HG03039 (cell line): ENCODE results near the gene SLC25A21.

Experiments used
- ATAC-seq: cut with Tn5 transposase; IDR thresholded peaks from one replicate; pipeline ENCODE4 v1.9.1; 2021; ENCODE audit warnings: mild to moderate bottlenecking, moderate library complexity; ENCODE audit not compliant: unreplicated experiment

SLC25A21 gene

DNA sequence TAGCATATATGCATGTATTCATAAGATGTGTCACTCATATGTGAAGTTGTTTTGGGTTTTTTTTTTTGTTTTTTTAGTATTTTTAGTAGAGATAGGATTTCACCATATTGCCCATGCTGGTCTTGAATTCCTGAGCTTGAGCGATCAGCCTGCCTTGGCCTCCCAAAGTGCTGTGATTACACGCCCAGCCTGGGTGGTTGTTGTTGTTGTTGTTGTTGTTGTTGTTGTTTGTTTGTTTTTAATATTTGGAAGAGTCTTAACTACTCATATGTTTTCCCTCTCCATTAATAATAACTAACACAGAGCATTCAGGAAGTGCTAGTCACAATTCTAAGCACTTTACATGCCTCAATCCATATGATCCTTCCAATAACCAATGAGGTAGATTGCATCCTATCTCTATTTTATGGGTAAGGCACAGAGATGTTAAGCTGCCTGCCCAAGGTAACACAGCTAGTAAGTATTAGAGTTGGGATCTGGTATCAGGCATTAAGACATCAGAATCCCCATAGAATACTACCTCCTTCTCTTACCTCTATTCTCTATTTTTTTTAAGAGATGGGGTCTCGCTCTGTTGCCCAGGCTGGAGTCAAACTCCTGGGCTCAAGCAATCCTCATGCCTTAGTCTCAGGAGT, 27.6 kb downstream of the SLC25A21 start:
- ATAC-seq, result no peak

DNA sequence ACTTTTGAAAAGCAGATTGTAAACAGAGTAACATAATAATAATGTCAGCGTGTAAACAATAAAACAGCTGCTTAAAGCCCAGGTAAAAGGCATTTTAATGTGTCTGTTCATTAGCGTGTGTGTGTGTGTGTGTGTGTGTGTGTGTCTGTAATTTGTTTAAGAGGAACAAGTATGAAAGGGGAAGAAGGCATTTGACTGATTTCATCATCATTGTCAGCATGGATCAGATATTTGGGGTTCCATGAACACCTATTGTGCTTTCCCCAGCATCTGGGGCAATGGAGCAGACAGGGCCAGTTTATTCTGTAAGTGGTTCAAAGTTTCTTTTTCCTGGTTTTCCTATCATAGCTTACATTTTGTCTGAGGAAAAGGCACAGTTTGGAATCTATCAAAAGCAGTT, 28.9 kb downstream of the SLC25A21 start:
- no peak for ATAC-seq

DNA sequence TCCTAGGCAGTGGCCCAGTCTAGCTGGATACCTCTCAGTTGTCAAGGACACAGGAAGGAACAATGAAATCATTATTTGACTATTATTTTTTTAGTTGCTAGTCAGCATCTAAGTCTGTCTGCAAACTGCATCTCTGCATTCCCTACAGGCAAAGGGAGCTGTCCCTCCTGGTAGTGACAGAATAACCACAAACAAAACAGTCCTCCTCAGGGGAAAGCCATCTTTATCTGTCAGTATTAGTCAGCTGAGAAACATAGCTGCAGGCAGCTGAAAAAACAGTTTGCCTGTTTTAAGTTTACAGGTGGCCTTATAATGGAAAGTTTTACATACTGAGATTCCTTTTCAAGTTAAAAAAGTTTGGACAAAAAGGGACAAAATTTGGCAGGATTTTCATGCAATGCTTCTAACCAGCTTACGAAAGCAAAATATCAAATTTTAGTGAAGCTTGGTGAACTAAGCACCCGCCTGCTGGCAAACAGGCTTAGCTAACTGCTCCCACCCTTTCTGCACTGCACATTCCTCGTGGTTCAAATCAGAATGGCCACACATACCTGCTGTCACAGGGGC, 29.5 kb downstream of the SLC25A21 start:
- ATAC-seq, result no peak

DNA sequence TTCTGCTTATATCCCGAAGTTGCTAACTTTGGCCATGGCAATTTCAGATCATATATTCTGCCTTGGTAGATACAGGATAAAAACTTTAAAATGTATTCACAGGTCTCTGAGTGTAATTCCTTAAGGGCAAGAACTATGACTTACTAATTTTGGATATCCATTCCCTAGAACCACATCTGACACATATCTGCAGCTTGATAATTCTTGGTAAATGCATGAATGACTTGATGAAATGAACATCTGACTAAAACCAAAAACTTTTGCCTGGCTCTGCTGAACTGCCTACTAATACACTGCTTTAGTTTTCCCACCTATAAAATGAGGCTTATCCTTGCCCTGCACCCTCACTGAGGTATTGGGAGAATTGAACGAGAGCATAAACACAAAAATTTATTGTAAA, 32.2 kb downstream of the SLC25A21 start:
- no peak for ATAC-seq

DNA sequence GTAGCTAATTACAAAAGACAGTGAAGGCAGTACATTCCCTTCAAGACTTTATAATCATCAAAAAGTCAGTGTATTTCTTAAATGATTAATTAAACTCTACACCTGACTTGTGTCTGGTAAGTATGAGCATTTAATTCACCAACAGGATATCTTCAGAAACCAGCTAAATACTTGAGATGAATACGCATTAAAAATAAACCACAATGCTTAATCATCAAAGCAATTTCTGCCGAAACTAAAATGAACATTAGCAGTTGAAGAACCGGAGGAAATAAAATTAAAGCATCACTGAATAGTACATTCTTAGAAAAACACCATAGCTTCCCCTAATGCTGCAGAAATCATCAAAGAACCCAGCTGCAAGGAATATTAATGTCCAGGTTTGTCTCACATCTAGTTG, 32.7 kb downstream of the SLC25A21 start:
- no peak for ATAC-seq

DNA sequence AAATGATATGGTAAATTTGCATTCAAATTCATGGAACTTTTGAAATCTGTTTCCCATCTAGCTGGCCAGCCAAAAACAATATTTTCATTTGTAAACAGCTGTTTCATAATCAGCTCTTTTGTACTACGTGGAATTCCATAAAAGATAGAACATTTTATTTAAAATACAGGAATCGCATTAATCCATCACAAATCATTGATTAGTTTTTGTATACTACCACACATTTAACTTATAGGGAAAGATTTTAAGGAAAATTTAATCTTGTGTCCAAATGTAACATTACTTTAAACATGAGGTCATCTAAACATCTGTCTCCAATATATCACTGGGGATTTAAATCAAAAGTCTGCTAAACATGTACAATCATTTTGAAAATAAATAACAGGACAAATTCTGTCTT, 33.5 kb downstream of the SLC25A21 start:
- no peak for ATAC-seq

DNA sequence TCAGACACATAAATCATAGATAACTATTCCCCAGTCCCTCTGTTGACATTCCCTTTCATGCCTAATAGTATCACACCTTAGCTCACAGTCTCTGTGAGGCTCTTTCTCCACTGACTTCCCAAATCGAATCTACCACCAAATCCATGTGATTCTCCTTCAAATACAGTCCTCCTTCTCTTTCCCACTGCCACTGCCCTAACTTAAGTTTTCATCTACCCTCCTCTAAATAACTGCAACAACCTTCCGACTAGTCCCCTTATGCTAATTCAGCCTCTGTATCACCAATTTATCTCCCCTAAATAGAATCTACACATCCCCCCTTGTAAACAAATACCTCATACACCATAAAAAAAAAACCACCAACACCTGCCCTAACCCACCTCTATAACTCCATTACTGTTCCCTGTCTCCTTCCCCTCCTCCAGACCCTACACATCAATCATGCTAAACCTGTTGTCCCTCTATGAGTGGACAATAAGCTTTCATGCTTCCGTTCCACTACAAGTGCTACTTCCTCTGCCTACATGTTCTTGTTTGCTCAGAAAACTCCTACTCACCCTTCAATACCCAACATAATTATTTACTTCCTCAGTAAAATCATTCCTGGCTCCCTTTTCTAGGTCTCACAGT, 39.0 kb downstream of the SLC25A21 start:
- ATAC-seq, result no peak

DNA sequence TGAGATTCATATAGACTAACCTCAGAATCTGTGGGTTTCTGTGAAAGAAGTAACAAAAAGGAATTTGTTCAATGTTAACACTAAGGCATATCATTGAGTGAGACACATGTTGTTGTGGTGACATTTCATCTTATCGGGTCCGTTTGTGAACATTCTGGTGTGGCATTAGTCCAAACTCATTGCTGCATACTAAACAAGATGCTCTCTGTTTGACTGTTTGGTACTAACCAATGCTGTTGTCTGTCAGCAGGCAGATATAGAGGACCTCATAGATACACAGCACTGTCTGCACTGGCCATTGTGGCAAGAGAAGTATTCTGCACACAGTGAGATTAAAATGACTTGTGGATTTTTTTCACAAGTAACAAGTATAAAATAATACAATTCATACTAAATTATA, 41.2 kb downstream of the SLC25A21 start:
- ATAC-seq, result no peak

DNA sequence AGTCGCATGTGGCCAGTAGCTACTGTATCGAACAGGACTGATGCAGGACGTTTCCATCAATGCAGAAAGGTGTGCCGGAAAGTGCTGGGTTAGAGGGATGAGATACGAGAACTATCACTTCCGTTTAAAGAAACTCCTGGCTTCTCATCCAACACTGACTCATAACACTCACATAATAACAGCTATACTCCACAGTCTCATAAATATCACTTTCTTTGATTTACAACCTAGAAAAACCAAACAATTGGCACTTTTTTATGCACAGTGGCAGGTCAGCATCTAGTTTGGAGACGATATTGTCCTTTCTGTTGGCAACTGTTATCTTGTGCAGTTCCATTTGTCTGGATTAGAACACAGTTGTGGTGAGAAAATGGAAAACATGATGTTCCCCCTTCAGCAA, 43.4 kb downstream of the SLC25A21 start:
- no peak for ATAC-seq

DNA sequence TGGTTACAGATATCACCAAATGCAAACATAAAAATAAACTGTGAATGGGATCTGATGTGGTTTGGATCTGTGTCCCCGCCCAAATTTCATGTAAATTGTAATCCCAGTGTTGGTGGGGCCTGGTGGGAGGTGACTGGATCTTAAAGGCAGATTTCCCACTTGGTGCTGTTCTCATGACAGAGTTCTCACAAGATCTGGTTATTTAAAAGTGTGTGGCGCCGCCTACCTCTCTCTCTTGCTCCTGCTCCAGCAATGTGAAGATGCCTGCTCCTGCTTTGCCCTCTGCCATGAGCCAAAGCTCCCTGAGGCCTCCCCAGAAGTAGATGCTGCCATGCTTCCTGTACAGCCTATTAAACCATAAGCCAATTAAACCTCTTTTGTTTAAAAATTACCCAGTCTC, 47.8 kb downstream of the SLC25A21 start:
- ATAC-seq, result no peak

DNA sequence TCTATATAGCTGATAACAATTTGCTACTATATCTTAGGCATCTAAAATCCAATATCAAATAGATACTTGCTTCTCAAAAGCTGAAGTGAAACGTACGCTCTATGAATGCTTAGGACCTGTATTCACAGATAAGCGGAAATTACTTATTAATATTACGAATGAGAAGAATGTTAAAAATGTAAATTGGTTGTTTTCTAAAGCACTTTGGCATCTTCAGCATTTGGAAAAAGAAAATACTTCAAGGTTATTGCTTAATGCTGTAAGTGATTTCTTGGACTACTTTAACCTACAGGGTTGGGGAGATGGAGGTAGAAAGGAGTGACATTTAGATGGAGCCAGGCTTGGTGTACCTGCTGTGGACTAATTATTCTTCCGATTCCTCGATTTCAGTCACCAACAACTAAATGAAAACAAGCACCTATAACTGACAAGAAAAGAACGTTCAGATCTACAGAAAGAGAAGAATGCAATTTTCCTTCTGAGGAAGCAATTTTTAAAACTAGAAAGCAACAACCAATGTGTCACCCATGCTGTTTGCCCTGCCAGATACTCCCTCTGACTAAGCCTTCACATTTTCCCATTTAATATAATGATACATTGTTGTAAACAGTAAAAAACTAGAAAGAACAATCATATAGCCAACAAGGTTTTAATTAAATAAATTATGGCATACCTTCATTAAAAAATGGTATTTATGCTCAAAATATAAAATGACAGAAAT, 49.3 kb downstream of the SLC25A21 start:
- no peak for ATAC-seq

DNA sequence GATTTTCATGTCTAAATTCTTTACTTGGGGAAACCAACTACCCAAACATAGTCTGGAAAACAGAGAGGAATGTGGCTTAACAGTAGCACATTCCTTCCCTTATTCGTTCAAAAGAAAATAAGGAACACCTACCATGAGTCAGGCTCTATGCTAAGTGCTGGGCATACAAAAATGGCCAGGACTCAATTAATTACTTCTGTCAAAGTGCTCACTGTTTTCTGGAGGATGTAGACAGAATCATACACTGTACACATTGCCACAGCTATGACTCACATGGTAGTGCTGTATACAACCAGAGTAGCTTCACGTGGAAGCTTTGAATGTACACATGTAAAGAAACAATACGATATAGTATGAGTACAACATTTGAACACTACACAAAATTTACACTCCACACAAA, 50.1 kb downstream of the SLC25A21 start:
- ATAC-seq, result no peak

DNA sequence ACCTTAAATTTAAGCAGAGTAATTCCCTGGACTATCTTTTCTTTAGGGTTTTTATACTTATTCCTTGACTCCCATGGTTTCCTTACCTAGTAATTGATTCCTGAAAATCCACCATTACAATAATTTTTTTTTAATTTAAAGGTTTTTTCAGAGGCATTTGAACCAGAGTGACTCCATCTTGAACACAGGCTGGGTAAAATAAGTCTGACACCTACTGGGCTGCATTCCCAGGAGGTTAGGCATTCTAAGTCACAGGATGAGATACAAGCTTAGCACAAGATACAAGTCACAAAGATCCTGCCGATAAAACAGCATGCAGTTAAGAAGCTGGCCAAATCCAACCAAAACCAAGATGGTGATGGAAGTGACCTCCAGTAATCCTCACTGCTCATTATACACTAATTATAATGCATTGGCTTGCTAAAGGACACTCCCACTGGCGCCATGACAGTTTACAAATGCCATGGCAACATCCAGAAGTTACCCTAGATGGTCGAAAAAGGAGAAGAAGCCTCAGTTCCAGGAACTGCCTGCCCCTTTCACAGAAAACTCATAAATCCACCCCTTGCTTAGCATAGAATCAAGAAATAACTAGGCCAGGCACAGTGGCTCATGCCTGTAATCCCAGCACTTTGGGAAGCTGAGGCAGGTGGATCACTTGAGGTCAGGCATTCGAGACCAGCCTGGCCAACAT, 53.6 kb downstream of the SLC25A21 start:
- ATAC-seq, result no peak

DNA sequence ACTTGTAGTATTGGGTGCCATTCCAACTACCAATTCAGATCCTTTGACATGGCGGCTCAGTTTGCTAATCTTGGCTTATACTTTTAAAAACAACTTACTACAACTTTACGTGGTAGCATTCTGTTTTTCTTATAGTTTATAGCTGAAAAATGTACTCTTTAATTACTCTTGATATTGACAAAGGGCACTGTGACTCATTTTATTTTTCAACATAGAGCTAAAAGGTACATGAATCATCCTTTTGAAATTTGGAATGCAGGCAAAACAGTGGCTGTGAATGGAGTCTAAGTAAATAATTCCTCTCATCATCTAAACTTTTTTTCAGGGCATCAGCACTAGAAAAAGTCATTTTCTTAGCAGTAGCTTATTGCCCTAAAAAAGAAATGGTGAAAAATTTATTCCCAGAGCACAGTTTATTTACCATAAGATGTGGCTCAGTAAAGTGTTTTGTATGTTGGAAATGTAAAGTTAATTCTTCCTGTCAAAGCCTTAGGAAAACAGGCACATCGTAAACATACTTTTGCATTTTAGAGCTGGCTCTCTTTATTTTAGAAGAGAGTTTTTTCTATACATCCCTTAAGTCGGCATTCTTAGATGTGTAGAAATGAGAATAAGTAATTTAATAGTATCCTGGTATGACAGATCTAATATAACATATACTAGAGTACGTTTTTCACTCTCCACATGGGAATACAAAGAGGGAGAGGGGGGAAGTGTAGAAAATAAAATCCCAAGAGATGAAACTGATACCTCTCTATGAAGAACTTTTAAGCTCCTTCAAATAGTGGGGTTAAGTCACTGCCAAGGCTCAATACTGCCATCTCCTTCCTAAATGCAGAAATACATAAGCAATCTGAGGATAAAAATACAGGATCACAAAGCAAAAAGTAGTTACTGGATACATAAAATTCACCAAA, 55.2 kb downstream of the SLC25A21 start:
- ATAC-seq, result no peak

DNA sequence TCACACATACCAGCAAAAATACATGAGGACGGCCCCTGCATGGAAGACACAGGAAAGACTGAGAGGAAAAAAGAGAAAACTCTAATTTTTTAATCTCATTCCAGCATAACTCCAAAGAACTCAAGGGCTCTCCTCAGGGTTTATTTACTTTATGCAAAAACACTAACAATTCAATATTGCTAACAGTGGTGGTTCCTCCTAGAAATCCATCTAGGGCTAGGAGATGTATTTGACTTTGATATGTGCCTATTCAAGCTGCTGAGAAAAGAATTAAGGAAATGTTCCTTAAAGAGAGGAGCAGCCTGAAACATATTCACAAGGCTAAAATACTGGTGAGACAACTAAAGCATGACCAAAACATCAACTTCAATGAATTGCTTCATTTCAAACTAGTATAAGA, 57.0 kb downstream of the SLC25A21 start:
- ATAC-seq, result no peak

DNA sequence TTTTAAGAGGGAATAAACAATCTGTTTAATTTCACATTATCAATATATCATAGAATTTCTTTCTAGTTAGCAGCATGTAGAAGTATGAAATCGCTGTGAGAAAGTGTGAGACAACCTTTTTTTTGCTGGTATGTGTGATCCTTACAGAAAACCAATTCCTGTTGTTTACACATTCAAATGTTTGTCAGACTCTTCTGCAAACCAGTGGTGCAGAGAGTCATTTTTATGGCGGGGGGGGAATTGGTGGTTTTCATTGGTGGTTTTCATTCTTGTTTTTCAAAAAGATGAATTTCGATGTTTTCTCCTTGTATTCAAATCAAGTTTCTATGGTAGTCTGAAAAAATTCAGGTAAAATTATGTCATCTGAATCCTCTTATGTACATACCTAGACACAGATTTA, 57.8 kb downstream of the SLC25A21 start:
- ATAC-seq, result no peak

DNA sequence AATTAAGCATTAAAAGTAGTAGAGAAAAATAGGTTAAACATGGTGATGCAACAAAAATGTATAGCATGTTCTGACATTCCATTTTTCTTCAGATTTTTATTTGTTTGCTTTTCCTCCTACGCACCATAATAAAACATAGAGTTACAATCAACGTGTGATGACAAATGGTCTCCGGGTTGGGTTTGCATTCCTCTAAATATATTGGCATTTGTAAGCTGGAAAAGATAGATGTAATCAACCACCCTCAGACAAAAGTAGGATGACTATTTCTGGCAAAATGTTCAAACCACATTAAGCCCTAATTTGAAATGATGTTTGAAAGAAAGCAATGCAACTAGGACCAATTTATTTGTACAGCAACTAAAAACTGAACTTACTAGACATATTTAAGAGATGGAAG, 58.4 kb downstream of the SLC25A21 start:
- ATAC-seq, result no peak

DNA sequence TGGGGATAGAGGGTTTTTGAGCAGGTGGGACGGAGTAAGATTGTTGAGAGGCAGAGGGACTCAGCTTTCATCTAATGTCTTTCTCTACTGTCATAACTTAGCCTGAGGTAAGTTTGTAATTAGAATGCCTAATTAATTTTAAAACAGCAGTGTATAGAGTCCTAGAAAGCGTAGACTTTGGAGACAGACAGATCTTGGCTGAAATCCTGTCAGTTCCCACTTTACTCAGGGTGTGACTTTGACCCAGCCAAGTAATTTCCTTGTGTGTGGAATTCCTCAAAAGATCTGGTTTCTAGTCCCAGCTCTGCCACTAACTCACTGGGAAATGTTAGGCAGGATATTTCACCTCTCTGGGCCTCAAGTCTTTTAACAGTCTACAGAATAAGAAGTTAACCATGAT, 74.3 kb downstream of the SLC25A21 start:
- ATAC-seq, result no peak

DNA sequence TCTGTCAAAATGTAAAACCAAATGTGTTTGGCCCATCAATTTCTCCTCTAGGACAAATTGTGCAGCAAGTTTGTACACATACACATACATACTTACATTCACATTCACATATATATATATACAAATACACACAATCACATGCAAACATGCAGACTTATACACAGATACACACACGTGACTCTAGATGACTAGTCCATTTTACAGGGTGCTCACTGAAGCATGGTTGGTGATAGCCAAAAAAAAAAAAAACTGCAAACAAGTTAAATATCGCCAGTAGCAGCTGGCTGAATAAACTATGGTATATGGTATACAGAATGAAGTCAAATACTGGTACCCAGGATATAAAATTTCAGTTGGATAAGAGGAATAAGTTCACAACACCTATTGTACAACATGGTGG, 77.9 kb downstream of the SLC25A21 start:
- ATAC-seq, result no peak

DNA sequence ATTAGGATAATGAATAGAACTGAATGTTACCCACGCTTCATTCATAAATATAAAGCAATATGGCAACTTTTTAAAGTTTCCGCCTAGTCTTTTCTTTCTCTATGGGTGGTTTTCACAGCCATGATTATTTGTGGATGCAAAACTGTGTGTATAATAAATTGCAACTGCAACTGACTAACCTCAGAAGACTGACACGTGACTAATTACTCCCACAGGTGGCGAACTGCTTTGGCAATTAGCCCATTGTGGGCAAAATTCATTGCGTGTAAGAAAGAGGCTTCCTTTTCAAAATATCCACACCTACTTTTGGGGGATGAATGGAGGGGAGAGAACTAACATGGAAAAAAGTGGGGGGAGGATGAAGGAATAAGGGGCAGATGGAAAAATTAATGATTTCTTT, 79.0 kb downstream of the SLC25A21 start:
- ATAC-seq, result no peak
